SK-N-SH (cell line): Measurements from ENCODE around the gene LRRC27. TPM values are rescaled to one million over a fixed set of nuclear protein-coding genes. Genes with fewer than 3 reads are reported as not detected.

Experiments
- CTCF ChIA-PET: fragments of 300-600, 350-600 bp; formaldehyde crosslinking; extraction: SDS; loops from one replicate; lab custom pipeline; 2021; lab: Yijun Ruan, JAX
- POLR2A ChIA-PET: fragments of 350-600 bp; sonication (Branson Sonifier 250); formaldehyde crosslinking; extraction: SDS; loops from one replicate; lab custom pipeline; 2020; ENCODE audit warnings: antibody characterized with exemption, inconsistent platforms; lab: Yijun Ruan, JAX
- DNase-seq: peaks from one replicate; pipeline ENCODE4 v3.0.0; 2012
- H2AFZ ChIP-seq: fragments of 200-600 bp; sonication (generic); 2 replicates; pipeline ENCODE4 v1.8.1; 2016; ENCODE audit warnings: antibody characterized with exemption, mild to moderate bottlenecking, low read depth
- H3F3A ChIP-seq: fragments of 200-600 bp; sonication (generic); replicated peaks from 2 replicates; pipeline ENCODE3; 2016; ENCODE audit warnings: antibody characterized with exemption, mild to moderate bottlenecking; ENCODE audit not compliant: insufficient read depth
- H3K27ac ChIP-seq, 2 experiments: fragments of 200-500 bp in 1 of 2; fragments of 200-600 bp in 1 of 2; sonication (Bioruptor generic) in 1 of 2; sonication (generic), shearing (Covaris generic) in 1 of 2; 2 replicates each; pipeline versions ENCODE4 v1.5.1 to v1.6.1; 2014 to 2016; ENCODE audit warnings: low read depth in 2 of 2, inconsistent platforms in 1 of 2, low read length in 1 of 2, mild to moderate bottlenecking in 1 of 2, mixed read lengths in 1 of 2
- H3K27me3 ChIP-seq: fragments of 200-600 bp; sonication (generic), shearing (Covaris generic); 2 replicates; pipeline ENCODE4 v1.6.1; 2016; ENCODE audit warnings: mixed run types; ENCODE audit not compliant: insufficient read depth
- H3K36me3 ChIP-seq, 2 experiments: fragments of 200-500 bp in 1 of 2; fragments of 200-600 bp in 1 of 2; sonication (Bioruptor generic) in 1 of 2; sonication (generic) in 1 of 2; replicated peaks in 1 of 2; 2 replicates each; pipeline versions ENCODE3 to v1.5.1; 2014 to 2016; ENCODE audit warnings: low read length in 1 of 2, mild to moderate bottlenecking in 1 of 2; ENCODE audit not compliant: insufficient read depth in 2 of 2, control insufficient read depth in 1 of 2
- H3K4me1 ChIP-seq, 2 experiments: fragments of 200-500 bp in 1 of 2; fragments of 200-600 bp in 1 of 2; sonication (Bioruptor generic) in 1 of 2; sonication (generic), shearing (Covaris generic) in 1 of 2; 2 replicates each; pipeline versions ENCODE4 v1.5.1 to v1.6.1; 2014 to 2016; ENCODE audit warnings: low read depth in 1 of 2, low read length in 1 of 2, mixed run types in 1 of 2; ENCODE audit not compliant: insufficient read depth in 2 of 2, control insufficient read depth in 1 of 2
- H3K4me2 ChIP-seq: fragments of 200-600 bp; sonication (generic), shearing (Covaris generic); 2 replicates; pipeline ENCODE4 v1.6.1; 2017; ENCODE audit warnings: mixed run types
- H3K4me3 ChIP-seq, 2 experiments: fragments of 200-500 bp in 1 of 2; fragments of 200-600 bp in 1 of 2; sonication (Bioruptor generic) in 1 of 2; sonication (generic), shearing (Covaris generic) in 1 of 2; 2 replicates each; pipeline versions ENCODE4 v1.5.1 to v1.8.1; 2014 to 2016; ENCODE audit warnings: low read depth in 2 of 2, inconsistent platforms in 1 of 2, low read length in 1 of 2, mild to moderate bottlenecking in 1 of 2, mixed read lengths in 1 of 2, moderate library complexity in 1 of 2
- H3K79me2 ChIP-seq: fragments of 200-600 bp; sonication (generic); 2 replicates; pipeline ENCODE4 v1.8.1; 2017; ENCODE audit warnings: mild to moderate bottlenecking; ENCODE audit not compliant: insufficient read depth
- H3K9ac ChIP-seq: fragments of 200-600 bp; sonication (generic); 2 replicates; pipeline ENCODE4 v1.6.1; 2017; ENCODE audit warnings: mixed run types
- H3K9me2 ChIP-seq: fragments of 200-600 bp; sonication (generic); 2 replicates; pipeline ENCODE4 v1.6.1; 2017; ENCODE audit warnings: mixed run types
- H3K9me3 ChIP-seq: fragments of 200-600 bp; sonication (generic); 2 replicates; pipeline ENCODE4 v1.6.1; 2017; ENCODE audit warnings: mixed run types, mild to moderate bottlenecking, moderate library complexity
- H4K20me1 ChIP-seq: fragments of 200-600 bp; sonication (generic); 2 replicates; pipeline ENCODE4 v1.6.1; 2017; ENCODE audit warnings: mild to moderate bottlenecking, mixed run types; ENCODE audit not compliant: insufficient read depth
- CHD2 ChIP-seq: fragments of 150-350 bp; IDR thresholded peaks from 2 replicates; pipeline ENCODE4 v1.6.1; 2018; ENCODE audit warnings: low read length; ENCODE audit not compliant: partially characterized antibody
- ELF1 ChIP-seq: IDR thresholded peaks from 2 replicates; pipeline ENCODE4 v1.4.0; 2012
- EP300 ChIP-seq, 2 experiments: IDR thresholded peaks; 2 replicates each; pipeline versions ENCODE4 v1.4.0 to v1.6.1; 2012; ENCODE audit warnings: borderline replicate concordance in 1 of 2, low read depth in 1 of 2, low read length in 1 of 2
- EZH2phosphoT487 ChIP-seq: fragments of 200-600 bp; sonication (generic); IDR thresholded peaks from 2 replicates; pipeline ENCODE4 v1.6.1; 2017; ENCODE audit warnings: low read depth, mixed run types, mild to moderate bottlenecking, antibody characterized with exemption, moderate library complexity, borderline replicate concordance
- FOSL2 ChIP-seq: IDR thresholded peaks from 2 replicates; pipeline ENCODE4 v1.4.0; 2012; ENCODE audit warnings: low read depth, mild to moderate bottlenecking, moderate library complexity, borderline replicate concordance
- GABPA ChIP-seq: IDR thresholded peaks from 2 replicates; pipeline ENCODE4 v1.4.0; 2012; ENCODE audit warnings: low read depth, mild to moderate bottlenecking
- IRF3 ChIP-seq: fragments of 150-350 bp; IDR thresholded peaks from 2 replicates; pipeline ENCODE4 v1.6.1; 2016; ENCODE audit warnings: mild to moderate bottlenecking, low read depth, low read length
- JUND ChIP-seq: IDR thresholded peaks from 2 replicates; pipeline ENCODE4 v1.4.0; 2012
- NFIC ChIP-seq: IDR thresholded peaks from 2 replicates; pipeline ENCODE4 v1.4.0; 2012; ENCODE audit warnings: borderline replicate concordance
- NRF1 ChIP-seq: IDR thresholded peaks from 2 replicates; pipeline ENCODE4 v1.6.1; 2012; ENCODE audit warnings: low read depth, mild to moderate bottlenecking, low read length
- POLR2AphosphoS5 ChIP-seq: IDR thresholded peaks from 2 replicates; pipeline ENCODE4 v1.6.1; 2012; ENCODE audit warnings: low read depth, low read length
- RAD21 ChIP-seq: IDR thresholded peaks from 2 replicates; pipeline ENCODE4 v1.6.1; 2012; ENCODE audit warnings: mild to moderate bottlenecking, low read length
- RFX5 ChIP-seq: IDR thresholded peaks from 2 replicates; pipeline ENCODE4 v1.6.1; 2012; ENCODE audit warnings: mild to moderate bottlenecking, improper control_type of control experiment, low read length
- RXRA ChIP-seq: IDR thresholded peaks from 2 replicates; pipeline ENCODE4 v1.4.0; 2012; ENCODE audit warnings: low read depth, mild to moderate bottlenecking, borderline replicate concordance
- SIN3A ChIP-seq: IDR thresholded peaks from 2 replicates; pipeline ENCODE4 v1.6.1; 2012; ENCODE audit warnings: low read depth, mild to moderate bottlenecking, low read length, moderate library complexity, borderline replicate concordance
- SMC3 ChIP-seq: IDR thresholded peaks from 2 replicates; pipeline ENCODE4 v1.6.1; 2012; ENCODE audit warnings: low read depth, low read length, improper control_type of control experiment
- TCF12 ChIP-seq: IDR thresholded peaks from 2 replicates; pipeline ENCODE4 v1.4.0; 2012
- TEAD4 ChIP-seq: IDR thresholded peaks from 2 replicates; pipeline ENCODE4 v1.4.0; 2012; ENCODE audit warnings: mild to moderate bottlenecking, borderline replicate concordance; ENCODE audit not compliant: insufficient read depth
- YY1 ChIP-seq: IDR thresholded peaks from 2 replicates; pipeline ENCODE4 v1.4.0; 2012; ENCODE audit warnings: low read depth, mild to moderate bottlenecking
- ZBTB33 ChIP-seq: IDR thresholded peaks from 2 replicates; pipeline ENCODE4 v1.4.0; 2012; ENCODE audit warnings: low read depth, borderline replicate concordance
- WGBS: methylation state at CpG from one replicate; pipeline ENCODE4 v1.1.6; 2017; ENCODE audit warnings: low lambda C conversion rate; 5-methylcytosine and 5-hydroxymethylcytosine counted together
- polyA plus RNA-seq, 3 experiments: library from polyadenylated mRNA; depleted of rRNA; stranded (reverse); fragments of >200 nt; gene quantifications; 2 replicates each; pipeline ENCODE4 v1.2.3, GENCODE V29; 2012
- TF ChIP-seq, protein P1 (sequence below): IDR thresholded peaks from 2 replicates; pipeline ENCODE4 v1.6.1; 2012; ENCODE audit warnings: mild to moderate bottlenecking, low read depth, low read length, moderate library complexity
- TF ChIP-seq, protein P2 (sequence below): fragments of 150-350 bp; IDR thresholded peaks from 2 replicates; pipeline ENCODE4 v1.6.1; 2017; ENCODE audit warnings: antibody characterized with exemption, low read length, low read depth, borderline replicate concordance
- TF ChIP-seq, protein P3 (sequence below): IDR thresholded peaks from 2 replicates; pipeline ENCODE4 v1.4.0; 2012; ENCODE audit warnings: low read depth

LRRC27 gene
- polyA plus RNA-seq, 1 of the 3 experiments (the other 2 are of a cell fraction): 10.0 TPM

DNA sequence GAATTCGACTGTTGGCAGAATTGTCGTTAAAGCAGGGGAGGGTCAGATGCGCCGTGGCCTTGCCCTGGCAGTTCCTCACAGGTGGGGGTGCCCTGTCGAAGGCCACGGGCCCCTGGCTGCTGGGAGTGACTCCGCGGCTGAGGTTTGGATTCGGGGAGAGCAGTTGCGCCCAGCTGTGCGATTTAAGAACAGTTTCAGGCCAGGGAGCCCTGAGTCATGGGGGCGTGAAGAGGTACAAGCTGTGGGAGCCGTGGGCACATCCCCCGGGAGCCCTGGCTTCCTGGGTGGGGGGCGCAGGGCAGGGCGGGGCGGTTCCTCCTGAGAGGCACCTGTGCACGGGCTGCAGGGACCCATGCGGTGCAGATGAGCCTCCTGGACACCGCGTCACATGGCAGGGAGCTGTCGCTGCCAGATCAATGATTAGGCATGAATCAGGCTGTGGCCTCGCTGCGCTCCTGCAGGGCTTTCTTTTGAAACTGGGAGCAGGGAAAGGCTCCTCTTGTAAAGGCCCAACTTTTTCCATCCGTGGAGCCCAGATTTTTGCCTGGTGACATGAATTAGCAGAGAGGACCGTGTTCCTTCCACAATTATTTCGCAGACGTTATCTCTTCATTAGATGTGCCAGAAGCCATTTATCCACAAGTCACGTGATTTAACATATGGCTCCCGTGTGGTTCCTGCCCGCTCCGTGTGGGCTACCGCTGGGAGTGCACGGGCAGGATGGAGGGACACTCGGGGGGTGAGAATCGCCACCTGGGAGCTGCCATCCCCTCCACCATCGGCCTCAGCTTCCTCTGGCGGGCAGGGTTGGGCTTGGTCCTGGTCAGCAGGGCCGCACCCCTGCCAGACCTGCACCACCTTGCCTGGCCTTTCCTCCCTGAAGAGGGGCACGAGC, 65.9 kb downstream of the LRRC27 start:
- H3K36me3 ChIP-seq: no peaks in the 10 kb centered on the region
- H3K9me3 ChIP-seq: no peaks in the 10 kb centered on the region
- no peaks in the 10 kb centered on the region for H3K9me2 ChIP-seq
- peaks cover 4 to 29% of the 10 kb centered on the region in 2 experiments; a peak in 2 of 4 replicates for H3K4me1 ChIP-seq
- whole genome bisulfite sequencing: 12% methylated on average over 20 of the region's 40 CpGs
- peak overlapping the region in 1 of 2 experiments; percentile 82; a peak in 3 of 4 replicates for H3K27ac ChIP-seq
- H3K9ac ChIP-seq: peak overlapping the region; percentile 64
- H2AFZ ChIP-seq: peak overlapping the region; percentile 56; the same call in 1 of the 2 replicates
- H3K4me2 ChIP-seq: peak overlapping the region; percentile 100
- DNase-seq: peak; percentile 87
- peaks cover 11% of the 10 kb centered on the region; the same call in 1 of the 2 replicates for H3K79me2 ChIP-seq
- CTCF ChIA-PET: interaction anchor here (0.8 to 1.8 kb wide), 8 partner anchors 8 to 49 kb away, joined by 3 to 5 read pairs (median 3); no protein-coding TSS in a partner anchor
- H3K27me3 ChIP-seq: no peaks in the 10 kb centered on the region
- no peaks in the 10 kb centered on the region for H4K20me1 ChIP-seq
- peaks cover 3% of the 10 kb centered on the region for H3F3A ChIP-seq
- POLR2A ChIA-PET: interaction anchor here (0.6 to 1.0 kb wide), 2 partner anchors 13 to 28 kb away, joined by 3 to 4 read pairs; no protein-coding TSS in a partner anchor
- H3K4me3 ChIP-seq: peak overlapping the region; percentile 73 to 85
- TF ChIP-seq EZH2phosphoT487 (no peak), RFX5 (no peak), ZBTB33 (no peak), RXRA (no peak), ELF1 (no peak), GABPA (no peak), NFIC (no peak), SIN3A (no peak), POLR2AphosphoS5 (no peak), JUND (no peak), TCF12 (peak; percentile 21; the same call in 1 of the 2 replicates), FOSL2 (peak; percentile 2; the same call in 1 of the 2 replicates), TEAD4 (no peak), CHD2 (no peak), EP300 (IDR thresholded peaks at IDR 0.05; ENCODE audit: borderline replicate concordance in 1 of 2, low read depth in 1 of 2, low read length in 1 of 2) (peak in 1 of 2 experiments; percentile 46; a peak in 1 of 4 replicates), RAD21 (0 out of 2 replicates have a peak, but pooled peaks have one; percentile 1), NRF1 (no peak), IRF3 (no peak), SMC3 (no peak), YY1 (no peak)
- TF ChIP-seq, protein P1, sequence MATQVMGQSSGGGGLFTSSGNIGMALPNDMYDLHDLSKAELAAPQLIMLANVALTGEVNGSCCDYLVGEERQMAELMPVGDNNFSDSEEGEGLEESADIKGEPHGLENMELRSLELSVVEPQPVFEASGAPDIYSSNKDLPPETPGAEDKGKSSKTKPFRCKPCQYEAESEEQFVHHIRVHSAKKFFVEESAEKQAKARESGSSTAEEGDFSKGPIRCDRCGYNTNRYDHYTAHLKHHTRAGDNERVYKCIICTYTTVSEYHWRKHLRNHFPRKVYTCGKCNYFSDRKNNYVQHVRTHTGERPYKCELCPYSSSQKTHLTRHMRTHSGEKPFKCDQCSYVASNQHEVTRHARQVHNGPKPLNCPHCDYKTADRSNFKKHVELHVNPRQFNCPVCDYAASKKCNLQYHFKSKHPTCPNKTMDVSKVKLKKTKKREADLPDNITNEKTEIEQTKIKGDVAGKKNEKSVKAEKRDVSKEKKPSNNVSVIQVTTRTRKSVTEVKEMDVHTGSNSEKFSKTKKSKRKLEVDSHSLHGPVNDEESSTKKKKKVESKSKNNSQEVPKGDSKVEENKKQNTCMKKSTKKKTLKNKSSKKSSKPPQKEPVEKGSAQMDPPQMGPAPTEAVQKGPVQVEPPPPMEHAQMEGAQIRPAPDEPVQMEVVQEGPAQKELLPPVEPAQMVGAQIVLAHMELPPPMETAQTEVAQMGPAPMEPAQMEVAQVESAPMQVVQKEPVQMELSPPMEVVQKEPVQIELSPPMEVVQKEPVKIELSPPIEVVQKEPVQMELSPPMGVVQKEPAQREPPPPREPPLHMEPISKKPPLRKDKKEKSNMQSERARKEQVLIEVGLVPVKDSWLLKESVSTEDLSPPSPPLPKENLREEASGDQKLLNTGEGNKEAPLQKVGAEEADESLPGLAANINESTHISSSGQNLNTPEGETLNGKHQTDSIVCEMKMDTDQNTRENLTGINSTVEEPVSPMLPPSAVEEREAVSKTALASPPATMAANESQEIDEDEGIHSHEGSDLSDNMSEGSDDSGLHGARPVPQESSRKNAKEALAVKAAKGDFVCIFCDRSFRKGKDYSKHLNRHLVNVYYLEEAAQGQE: no peak
- TF ChIP-seq, protein P2, sequence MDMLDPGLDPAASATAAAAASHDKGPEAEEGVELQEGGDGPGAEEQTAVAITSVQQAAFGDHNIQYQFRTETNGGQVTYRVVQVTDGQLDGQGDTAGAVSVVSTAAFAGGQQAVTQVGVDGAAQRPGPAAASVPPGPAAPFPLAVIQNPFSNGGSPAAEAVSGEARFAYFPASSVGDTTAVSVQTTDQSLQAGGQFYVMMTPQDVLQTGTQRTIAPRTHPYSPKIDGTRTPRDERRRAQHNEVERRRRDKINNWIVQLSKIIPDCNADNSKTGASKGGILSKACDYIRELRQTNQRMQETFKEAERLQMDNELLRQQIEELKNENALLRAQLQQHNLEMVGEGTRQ: peak; percentile 27; the same call in 1 of the 2 replicates
- TF ChIP-seq, protein P3, sequence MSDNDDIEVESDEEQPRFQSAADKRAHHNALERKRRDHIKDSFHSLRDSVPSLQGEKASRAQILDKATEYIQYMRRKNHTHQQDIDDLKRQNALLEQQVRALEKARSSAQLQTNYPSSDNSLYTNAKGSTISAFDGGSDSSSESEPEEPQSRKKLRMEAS: peak; percentile 71
